ENCODE measurements around the gene CD300LD.

The CD300LD gene

DNA sequence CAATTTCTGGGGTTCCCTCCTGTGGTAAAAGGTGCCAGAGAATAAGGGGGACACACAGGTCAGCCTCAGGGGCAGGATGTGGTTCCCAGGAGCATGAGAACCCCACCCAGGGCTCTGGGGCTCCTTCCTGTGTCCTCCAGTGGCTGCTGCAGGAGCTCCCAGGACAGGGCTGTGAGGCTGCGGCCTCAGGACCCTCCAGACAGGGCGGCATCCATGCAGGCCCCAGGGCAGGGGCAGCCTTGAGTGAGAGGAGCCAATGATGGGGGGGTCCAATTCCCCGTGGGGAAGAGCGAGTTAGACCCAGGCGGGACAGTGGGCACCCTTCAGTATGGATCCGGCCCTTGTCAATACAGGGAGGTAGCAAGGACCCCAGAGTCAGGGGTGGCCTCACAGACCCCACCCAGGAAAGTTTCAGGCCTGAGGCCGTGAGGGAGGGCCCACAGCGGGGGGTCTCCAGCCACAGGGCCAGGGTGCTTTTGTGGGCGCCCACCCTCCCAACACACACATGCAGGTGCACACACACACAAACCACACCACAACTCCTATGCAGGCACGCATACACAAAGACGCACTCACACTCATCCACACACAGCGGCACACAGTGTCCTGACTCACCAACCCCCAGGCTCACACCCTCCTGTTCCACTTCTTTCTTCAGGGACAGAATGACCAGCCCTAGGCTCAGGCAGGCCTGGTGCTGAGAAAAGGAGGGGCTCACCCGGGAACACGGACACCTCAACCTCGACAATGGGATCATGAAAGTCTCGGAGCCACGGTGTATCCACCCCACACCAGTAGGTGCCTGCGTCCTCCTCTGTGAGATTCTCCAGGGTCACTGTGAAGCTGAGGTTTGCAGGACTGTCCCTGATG lies 48.0 kb downstream of the CD300LD start:
- DNase-seq (ENCODE audit: low spot score), result no peak

DNA sequence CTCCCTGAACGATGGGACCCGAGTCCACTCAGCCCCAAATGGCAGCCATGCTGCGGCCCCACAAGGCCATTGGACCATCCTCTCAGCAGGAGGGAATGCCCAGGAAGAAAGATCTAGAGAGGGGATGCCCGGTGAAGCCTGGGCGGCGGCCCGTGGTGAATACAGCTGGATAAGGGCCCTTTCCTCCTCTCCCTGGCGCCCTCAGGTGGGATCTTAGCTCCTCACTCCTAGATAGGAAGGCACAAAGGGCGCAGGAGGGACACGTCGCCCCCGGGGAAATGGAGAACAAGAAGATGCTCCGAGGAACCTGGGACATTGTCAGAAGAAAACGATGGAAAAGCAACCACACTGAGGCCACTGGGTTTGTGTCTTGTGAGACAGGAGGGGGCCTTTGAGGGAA lies 48.7 kb downstream of the CD300LD start:
- no peak for DNase-seq (ENCODE audit: low spot score)

- no peak for DNase-seq (ENCODE audit: low spot score)
Measured at GRCh38 chr17:74542727-74543383, 49.2 kb downstream of the CD300LD start.

- no peak for DNase-seq (ENCODE audit: low spot score)
Measured at GRCh38 chr17:74542166-74542565, 49.9 kb downstream of the CD300LD start.

- no peak for DNase-seq (ENCODE audit: low spot score)
Measured at GRCh38 chr17:74541176-74542111, 50.6 kb downstream of the CD300LD start.

DNA sequence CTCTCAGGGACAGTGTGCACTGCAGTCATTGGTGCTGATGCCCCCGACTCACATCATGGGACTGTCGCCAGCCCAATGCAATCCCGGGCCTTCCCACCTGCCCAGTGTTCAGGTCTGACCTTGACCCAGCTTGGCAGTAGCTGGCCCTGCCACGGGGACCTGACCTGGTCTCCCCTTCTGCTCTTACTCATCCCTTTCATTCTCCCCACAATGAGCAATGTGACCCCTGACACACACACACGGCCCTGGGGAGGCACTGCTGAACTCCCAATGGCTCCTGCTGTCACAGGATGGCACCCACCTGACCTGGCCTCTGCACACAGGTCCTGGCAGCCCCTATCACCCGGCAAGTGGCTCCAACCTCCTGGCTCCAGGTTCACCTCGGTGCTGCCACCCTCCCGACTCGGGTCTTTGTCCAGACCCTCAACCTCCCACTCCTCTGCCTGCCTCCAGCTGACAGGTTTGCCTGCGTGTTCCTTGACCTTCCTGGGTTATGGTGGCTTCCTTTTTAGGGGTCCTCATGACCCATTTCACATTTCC lies 52.7 kb downstream of the CD300LD start:
- no peak for DNase-seq (ENCODE audit: low spot score)

- DNase-seq (ENCODE audit: low spot score), result no peak
Measured at GRCh38 chr17:74536890-74537289, 55.2 kb downstream of the CD300LD start.

- peak; percentile 31 for DNase-seq (ENCODE audit: low spot score)
Measured at GRCh38 chr17:74532115-74532514, 60.0 kb downstream of the CD300LD start.

- no peak for DNase-seq (ENCODE audit: low spot score)
Measured at GRCh38 chr17:74531231-74531761, 60.8 kb downstream of the CD300LD start, which contains the start of gene CD300LB. TSS of gene CD300LB (minus strand) at chr17:74531475. CDS start at chr17:74531350, 125 bp downstream.

- peak; percentile 41 for DNase-seq (ENCODE audit: low spot score)
Measured at GRCh38 chr17:74530831-74531150, 61.3 kb downstream of the CD300LD start.

Data from ecto neural progenitor cell (in vitro differentiated cells).